OCI-LY1 (cell line): Measurements from ENCODE around the gene NUDT16.

ENCODE experiments used
- EZH2 ChIP-seq: fragments of 200-600 bp; sonication (generic), shearing (Covaris generic); IDR thresholded peaks from 2 replicates; pipeline ENCODE4 v1.8.0; 2017; ENCODE audit warnings: borderline replicate concordance, mixed run types, mild to moderate bottlenecking, antibody characterized with exemption, low read length, moderate library complexity, mixed read lengths
- TF ChIP-seq, protein P1 (sequence below): fragments of 200-600 bp; sonication (generic), shearing (Covaris generic); IDR thresholded peaks from 2 replicates; pipeline ENCODE4 v1.5.1; 2017; ENCODE audit warnings: mild to moderate bottlenecking, antibody characterized with exemption, low read length, moderate library complexity, mixed read lengths

DNA sequence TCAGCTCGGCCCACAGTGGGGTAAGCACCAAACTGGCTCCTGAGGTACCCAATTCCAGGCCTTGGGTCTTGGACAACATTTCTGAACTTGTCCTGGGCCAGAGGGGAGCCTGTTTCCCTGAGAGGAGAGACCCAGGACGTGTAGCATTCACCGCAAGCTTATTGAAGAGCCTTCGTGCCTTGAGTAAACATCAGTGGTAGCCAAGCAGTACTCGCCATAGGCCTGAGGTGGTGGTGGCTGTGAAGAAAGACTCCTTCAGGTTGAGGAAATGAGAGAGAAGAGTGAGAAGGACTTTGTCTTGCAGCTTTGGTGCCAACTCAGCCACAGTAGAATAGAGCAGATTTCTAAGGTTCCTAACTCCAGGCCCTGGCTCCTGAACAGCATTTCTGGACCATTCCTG is 50.2 kb downstream of the NUDT16 start:
- TF ChIP-seq, protein P1, sequence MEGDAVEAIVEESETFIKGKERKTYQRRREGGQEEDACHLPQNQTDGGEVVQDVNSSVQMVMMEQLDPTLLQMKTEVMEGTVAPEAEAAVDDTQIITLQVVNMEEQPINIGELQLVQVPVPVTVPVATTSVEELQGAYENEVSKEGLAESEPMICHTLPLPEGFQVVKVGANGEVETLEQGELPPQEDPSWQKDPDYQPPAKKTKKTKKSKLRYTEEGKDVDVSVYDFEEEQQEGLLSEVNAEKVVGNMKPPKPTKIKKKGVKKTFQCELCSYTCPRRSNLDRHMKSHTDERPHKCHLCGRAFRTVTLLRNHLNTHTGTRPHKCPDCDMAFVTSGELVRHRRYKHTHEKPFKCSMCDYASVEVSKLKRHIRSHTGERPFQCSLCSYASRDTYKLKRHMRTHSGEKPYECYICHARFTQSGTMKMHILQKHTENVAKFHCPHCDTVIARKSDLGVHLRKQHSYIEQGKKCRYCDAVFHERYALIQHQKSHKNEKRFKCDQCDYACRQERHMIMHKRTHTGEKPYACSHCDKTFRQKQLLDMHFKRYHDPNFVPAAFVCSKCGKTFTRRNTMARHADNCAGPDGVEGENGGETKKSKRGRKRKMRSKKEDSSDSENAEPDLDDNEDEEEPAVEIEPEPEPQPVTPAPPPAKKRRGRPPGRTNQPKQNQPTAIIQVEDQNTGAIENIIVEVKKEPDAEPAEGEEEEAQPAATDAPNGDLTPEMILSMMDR, result no peak
- TF ChIP-seq EZH2, result no peak
